Measurements from ENCODE around the gene ST3GAL3. TPM values are rescaled to one million over a fixed set of nuclear protein-coding genes. Genes with fewer than 3 reads are reported as not detected.
A peak's percentile ranks its signal among the peaks of the same experiment; 100 is the strongest.

ST3GAL3 gene
- total and polyA plus RNA-seq, 2 experiments from 2014 or later, result 4.5 to 7.0 TPM

GRCh38 chr1:43977376-43978263, 270.3 kb downstream of the ST3GAL3 start:
- DNase-seq (ENCODE audit: low spot score), result no peak
- peak overlapping the region; percentile 98; the same call in 1 of the 2 replicates for H3K4me2 ChIP-seq
- peaks cover 16% of the 10 kb centered on the region for H3K79me2 ChIP-seq (replicated peaks; ENCODE audit: insufficient read depth)

More at GRCh38 chr1:43977376-43978263, 270.3 kb downstream of the ST3GAL3 start:
- Histone ChIP-seq H4K20me1 (replicated peaks; ENCODE audit: insufficient read depth) (peaks cover 19% of the 10 kb centered on the region), H3K27ac (ENCODE audit: low read depth) (no peak overlapping the region), H3K36me3 (ENCODE audit: insufficient read depth) (0 out of 2 replicates have a peak, but pooled peaks cover 7% of the 10 kb centered on the region), H2AFZ (no peak overlapping the region), H3K27me3 (ENCODE audit: insufficient read depth) (no peaks in the 10 kb centered on the region), H3F3A (replicated peaks; ENCODE audit: low read depth) (peaks cover 29% of the 10 kb centered on the region; the same call in 1 of the 2 replicates), H3K4me3 (peak overlapping the region; percentile 88), H3K4me1 (ENCODE audit: insufficient read depth) (peaks cover 29% of the 10 kb centered on the region), H3K9me2 (ENCODE audit: insufficient read depth) (no peaks in the 10 kb centered on the region)
- Mint-ChIP-seq H3K36me3 (ENCODE audit: low read depth) (peaks cover 54% of the 10 kb centered on the region), H3K27me3 (ENCODE audit: insufficient read depth, low read depth, poor library complexity) (peaks cover 35% of the 10 kb centered on the region), H3K4me1 (peaks cover 45% of the 10 kb centered on the region), H3K27ac (no peak overlapping the region), H3K9me3 (no peaks in the 10 kb centered on the region), H3K4me3 (peak overlapping the region; percentile 90; the same call in 2 of the 3 replicates)
- no peak for ATAC-seq
- TF ChIP-seq REST (IDR thresholded peaks at IDR 0.05; ENCODE audit: unreplicated experiment), result no peak
- no peak for TF ChIP-seq ZNF114 (CRISPR knock-in tag; IDR thresholded peaks at IDR 0.05)
- TF ChIP-seq CREB1 (CRISPR knock-in tag; IDR thresholded peaks at IDR 0.05; ENCODE audit: low read depth), result no peak
- TF ChIP-seq STAT1 (IDR thresholded peaks at IDR 0.05; ENCODE audit: unreplicated experiment), result no peak
- no peak for TF ChIP-seq EZH2 (IDR thresholded peaks at IDR 0.05; ENCODE audit: low read depth, unreplicated experiment)
- TF ChIP-seq JUNB (IDR thresholded peaks at IDR 0.05; ENCODE audit: unreplicated experiment), result no peak
- no peak for TF ChIP-seq ETS1 (IDR thresholded peaks at IDR 0.05)
- TF ChIP-seq POLR2AphosphoS5 (IDR thresholded peaks at IDR 0.05; ENCODE audit: low read depth), result no peak
- no peak for TF ChIP-seq ZNF331 (CRISPR knock-in tag; IDR thresholded peaks at IDR 0.05; ENCODE audit: low read depth)
- TF ChIP-seq NANOG (IDR thresholded peaks at IDR 0.05; ENCODE audit: borderline replicate concordance), result no peak
- no peak for TF ChIP-seq ZNF462 (CRISPR knock-in tag; IDR thresholded peaks at IDR 0.05)
- TF ChIP-seq CTCF (conservative IDR thresholded peaks at IDR 0.05; ENCODE audit: low read depth in 2 of 2), result no peak
- no peak for TF ChIP-seq EZH2phosphoT487 (IDR thresholded peaks at IDR 0.05; ENCODE audit: unreplicated experiment)

Measured in GM23338 (cell line).